CD4-positive, alpha-beta T cell treated with Interleukin-15 for 1 hour (primary cell): ENCODE data around the gene ANKRD11.

ENCODE experiments used
- DNase-seq: peaks from one replicate; pipeline ENCODE4 v3.0.0-alpha.2; 2020

ANKRD11 gene

GRCh38 chr16:89324056-89325010, 166.0 kb downstream of the ANKRD11 start:
- DNase-seq = no peak

GRCh38 chr16:89323120-89323960, 167.0 kb downstream of the ANKRD11 start:
- DNase-seq = no peak

- no peak for DNase-seq
Measured at GRCh38 chr16:89322321-89323119, 167.8 kb downstream of the ANKRD11 start.

DNA sequence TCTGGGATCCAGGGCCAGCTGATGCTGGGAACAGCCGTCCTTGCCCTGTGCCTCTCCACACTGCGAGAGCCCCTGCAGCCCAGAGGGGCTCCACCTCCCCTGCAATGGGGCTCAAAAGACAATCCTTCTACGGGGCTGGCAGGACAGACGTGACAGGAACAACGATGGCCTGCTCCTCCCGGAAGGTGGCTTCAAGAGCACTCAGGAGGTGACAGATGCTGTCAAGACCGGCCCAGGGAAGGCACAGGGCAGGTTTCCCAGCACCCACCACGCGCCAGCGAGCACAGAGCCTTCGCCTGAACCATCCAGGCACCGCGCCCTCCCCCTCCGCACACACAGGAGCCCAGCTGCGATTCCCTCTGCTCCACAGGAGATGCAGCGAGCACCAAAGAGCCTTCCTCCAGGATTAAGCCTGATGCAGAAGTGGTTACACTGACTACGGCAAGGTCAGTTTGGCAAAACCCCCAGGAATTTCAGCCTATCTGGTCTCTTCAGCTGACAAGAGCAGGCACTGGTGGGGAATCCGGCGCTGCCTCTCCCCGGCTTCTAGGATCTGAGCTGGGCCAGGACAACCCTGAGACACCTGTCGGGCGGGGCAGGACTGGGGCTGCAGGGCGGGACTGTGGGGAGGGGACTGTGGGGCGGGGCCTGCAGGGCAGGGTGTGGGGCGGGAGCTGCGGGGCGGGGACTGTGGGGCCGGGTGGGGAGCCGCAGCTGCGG, 169.4 kb downstream of the ANKRD11 start:
- no peak for DNase-seq

GRCh38 chr16:89319886-89320781, 170.2 kb downstream of the ANKRD11 start:
- peak; percentile 21 for DNase-seq

DNA sequence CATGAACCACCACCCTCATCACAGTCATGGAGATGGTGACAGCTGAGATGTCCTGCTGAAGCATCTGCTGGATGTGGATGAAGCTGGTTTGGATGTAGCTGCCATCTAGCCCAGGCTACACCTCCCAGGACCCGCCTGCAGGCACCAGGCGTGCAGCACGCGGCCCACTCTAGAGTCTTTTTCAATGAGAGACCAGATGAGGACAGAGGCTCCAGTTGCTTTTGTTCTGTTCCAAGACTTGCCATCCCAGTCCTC, 170.8 kb downstream of the ANKRD11 start:
- no peak for DNase-seq

DNA sequence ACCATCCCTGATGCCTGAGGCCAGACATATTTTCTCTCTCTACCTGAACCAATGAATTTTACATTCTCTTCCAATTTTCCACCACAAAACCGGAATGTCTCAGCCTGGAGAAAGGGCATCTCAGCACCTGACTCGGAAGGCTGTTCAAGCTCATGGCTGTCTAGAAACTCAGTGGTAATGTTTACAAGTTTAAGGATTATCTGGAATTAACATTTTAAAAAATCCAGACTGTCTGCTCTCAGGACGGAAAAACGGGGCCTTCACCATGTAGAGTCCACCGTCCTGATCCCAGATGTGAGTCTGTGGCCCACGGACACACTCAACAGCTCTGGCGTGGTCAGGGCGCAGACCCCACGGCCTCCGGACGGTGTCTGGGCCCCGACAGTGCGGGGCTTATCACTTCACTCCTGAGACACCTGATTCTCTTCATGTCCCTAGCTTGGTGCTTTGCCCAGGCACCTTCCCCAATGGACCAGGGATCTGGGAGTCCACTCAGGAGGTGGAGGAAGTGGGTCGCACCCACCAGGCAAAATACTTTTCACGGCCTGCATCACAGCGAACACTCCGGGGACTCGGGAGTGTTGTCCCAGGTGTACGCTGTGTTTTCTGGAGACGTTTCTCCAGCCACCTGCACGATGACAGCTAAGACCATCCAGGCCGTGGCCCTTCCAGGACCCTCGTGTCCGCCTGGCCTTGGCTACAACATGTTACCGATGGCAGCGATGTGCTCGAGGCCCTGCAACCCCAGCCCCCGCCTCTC, 171.3 kb downstream of the ANKRD11 start:
- DNase-seq = no peak

DNA sequence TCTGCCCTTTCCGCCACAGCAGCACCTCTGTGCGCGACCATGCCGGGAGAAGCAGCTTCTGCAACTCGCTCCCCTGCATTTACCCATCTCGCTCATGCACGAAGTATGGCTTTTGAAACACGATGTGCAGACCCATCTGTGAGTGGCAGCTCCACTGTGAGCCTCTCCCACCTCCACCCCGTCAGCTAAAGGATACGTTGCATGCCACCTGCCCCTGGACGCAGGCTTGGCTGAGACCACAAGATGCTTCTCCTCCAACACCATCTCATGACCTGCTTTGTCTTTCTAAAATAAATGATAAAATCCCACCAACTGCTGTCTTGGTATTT, 172.0 kb downstream of the ANKRD11 start:
- DNase-seq = no peak

DNA sequence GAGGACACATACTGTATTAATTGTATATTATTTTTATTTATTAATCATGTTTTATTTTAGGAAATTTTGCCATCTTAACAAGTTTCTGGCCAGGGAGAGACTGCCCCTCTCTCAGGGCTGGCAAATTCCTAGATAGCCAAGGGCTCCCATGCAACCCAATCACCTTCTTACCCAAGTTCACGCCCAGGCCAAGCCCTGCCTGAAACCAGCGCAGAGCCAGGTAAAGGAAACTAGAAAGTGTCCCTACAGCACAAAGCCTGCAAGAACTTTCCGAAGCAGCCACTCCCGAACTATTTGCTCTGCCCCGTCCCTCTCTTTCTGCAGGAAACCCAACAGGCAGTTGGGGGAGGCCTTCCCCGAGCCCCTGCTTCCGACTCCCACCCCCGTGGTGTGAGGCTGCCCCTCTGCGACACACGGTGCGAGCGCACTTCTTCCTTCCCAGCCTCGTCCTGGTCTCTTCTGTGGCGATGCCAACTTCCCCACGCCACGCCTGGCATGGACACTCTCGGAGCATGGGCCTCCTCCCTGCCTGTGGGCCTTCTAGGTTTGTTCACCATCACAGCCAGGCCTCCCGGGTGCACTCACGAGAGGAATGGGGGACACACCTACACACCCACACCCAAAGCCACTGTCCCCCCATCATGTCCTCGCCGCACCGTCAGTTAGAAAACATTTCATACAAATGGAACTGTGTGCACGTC, 172.5 kb downstream of the ANKRD11 start:
- DNase-seq = no peak

- no peak for DNase-seq
Measured at GRCh38 chr16:89317101-89317671, 173.2 kb downstream of the ANKRD11 start.

DNA sequence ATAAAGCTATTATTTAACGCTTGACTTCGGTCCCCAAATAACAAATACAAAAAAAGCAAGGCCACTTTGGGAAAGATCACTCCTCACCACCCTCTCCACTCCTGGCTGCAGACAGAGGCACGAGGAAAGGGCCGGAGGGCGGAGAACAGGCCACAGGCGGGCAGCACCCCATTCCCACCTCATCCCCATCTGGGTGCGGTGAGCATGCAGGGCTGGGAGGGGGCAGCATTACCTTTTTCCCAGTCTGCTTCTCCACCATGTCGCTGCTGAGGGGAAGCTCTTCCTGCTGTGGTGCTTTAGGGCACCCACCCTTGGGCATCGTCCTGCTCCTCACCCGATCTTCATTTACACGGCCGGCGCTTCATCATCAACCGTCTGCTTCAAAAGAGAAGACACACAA, 173.7 kb downstream of the ANKRD11 start:
- DNase-seq = no peak

GRCh38 chr16:89315791-89316581, 174.4 kb downstream of the ANKRD11 start:
- DNase-seq = peak; percentile 80

DNA sequence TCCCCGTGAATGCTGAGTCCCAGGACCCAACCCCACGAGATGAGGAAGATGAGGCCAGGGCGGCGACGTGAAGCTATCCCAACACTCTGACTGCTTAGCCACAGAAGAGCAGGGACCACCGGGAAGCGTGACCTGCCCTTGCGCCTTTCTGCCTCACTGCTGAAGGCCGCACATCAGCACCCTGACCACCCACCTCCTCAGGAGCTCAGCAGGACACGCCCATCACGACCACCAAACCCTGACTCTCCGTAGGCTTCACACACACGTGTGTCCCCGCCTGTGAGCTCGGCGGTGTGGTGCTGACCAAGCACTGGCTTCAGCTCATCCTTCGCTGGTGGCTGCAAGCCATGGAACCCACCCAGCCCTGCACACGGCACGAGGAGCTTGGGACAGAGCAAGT, 175.1 kb downstream of the ANKRD11 start:
- DNase-seq = no peak

DNA sequence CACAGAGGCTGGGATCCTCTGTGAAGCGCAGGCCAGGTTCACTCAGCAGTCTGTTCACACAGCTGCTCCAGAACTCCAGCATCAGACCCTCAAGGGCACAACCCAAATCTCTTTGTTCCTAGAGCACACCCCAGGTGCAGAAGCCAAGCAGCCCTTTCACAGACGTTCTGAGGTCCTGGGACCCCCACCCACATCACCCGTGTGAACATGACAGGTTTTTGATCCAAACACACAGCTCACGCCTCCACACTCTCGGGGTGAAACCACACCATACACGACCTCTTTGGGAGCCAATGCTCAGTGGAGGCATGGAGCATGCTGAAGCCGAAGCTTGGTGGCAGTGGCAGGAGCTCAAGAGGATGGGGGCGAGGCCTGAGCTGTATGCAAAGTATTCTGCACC, 175.5 kb downstream of the ANKRD11 start:
- DNase-seq = no peak

GRCh38 chr16:89314357-89314756, 176.0 kb downstream of the ANKRD11 start:
- DNase-seq = peak; percentile 38

GRCh38 chr16:89313583-89313982, 176.8 kb downstream of the ANKRD11 start:
- no peak for DNase-seq

GRCh38 chr16:89312598-89313299, 177.6 kb downstream of the ANKRD11 start:
- DNase-seq = no peak

DNA sequence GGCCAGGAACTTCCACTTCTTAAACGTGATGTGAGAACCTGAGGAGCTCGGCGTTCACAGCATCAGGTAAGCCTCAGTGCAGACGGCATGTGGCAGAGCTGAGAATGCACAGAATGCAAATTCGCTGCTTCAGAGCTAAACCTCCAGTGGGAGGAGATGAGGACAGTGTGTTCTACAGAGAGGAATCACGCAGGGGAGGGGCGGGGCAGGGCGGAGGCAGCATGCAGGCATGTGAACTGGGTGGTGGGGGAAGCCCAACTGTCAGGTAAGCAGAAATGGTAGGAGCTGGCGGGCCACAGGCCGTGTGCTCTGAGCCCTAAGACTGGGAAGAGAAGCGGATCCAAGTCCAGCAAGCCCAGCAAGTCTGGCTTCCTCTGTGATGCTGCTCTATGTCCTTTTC, 178.2 kb downstream of the ANKRD11 start:
- no peak for DNase-seq
